ENCODE results near the gene STK32B. TPM values are rescaled to one million over a fixed set of nuclear protein-coding genes. Genes with fewer than 3 reads are reported as not detected.

The STK32B gene
- total and polyA plus RNA-seq, 2 donors (not counting 3 experiments of a cell fraction or from before 2014, with no cell fraction given) = 5.6 to 7.8 TPM

GRCh38 chr4:5451243-5451642 is 400.0 kb downstream of the STK32B start:
- DNase-seq (ENCODE audit: low read depth, low spot score) = no peak
- Histone ChIP-seq H3K9me3 (replicated peaks; ENCODE audit: control insufficient read depth, insufficient read depth, low read length) (no peaks in the 10 kb centered on the region), H3K36me3 (ENCODE audit: control insufficient read depth in 2 of 2, extremely low read depth in 1 of 2, insufficient read depth in 2 of 2, low read length in 2 of 2) (no peaks in the 10 kb centered on the region), H2AFZ (ENCODE audit: low read depth, low read length) (no peak overlapping the region), H4K20me1 (replicated peaks; ENCODE audit: control insufficient read depth, extremely low read depth, insufficient read depth, low read length) (no peaks in the 10 kb centered on the region), H3K4me2 (ENCODE audit: insufficient read depth, low read length) (no peak overlapping the region), H3K9ac (replicated peaks; ENCODE audit: extremely low read depth, insufficient read depth, low read length) (no peak overlapping the region), H3K27me3 (ENCODE audit: control insufficient read depth in 2 of 2, insufficient read depth in 2 of 2, low read length in 2 of 2) (no peaks in the 10 kb centered on the region), H3K4me1 (ENCODE audit: control insufficient read depth, extremely low read depth, insufficient read depth, low read length) (no peaks in the 10 kb centered on the region), H3K9me1 (replicated peaks; ENCODE audit: control insufficient read depth, extremely low read depth, insufficient read depth, low read length) (no peaks in the 10 kb centered on the region), H3K79me2 (ENCODE audit: control insufficient read depth, insufficient read depth, low read length) (no peaks in the 10 kb centered on the region), H3K4me3 (replicated peaks in 1 of 3; ENCODE audit: insufficient read depth in 1 of 3, low read depth in 1 of 3, low read length in 3 of 3) (no peak overlapping the region), H3K27ac (ENCODE audit: insufficient read depth, low read depth, low read length) (no peak overlapping the region)
- TF ChIP-seq, protein P1, sequence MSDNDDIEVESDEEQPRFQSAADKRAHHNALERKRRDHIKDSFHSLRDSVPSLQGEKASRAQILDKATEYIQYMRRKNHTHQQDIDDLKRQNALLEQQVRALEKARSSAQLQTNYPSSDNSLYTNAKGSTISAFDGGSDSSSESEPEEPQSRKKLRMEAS (IDR thresholded peaks at IDR 0.05; ENCODE audit: insufficient read depth, insufficient read length) = no peak
- TF ChIP-seq JUN (IDR thresholded peaks at IDR 0.05; ENCODE audit: borderline replicate concordance, insufficient read depth, insufficient read length, low read depth) (no peak), EZH2 (IDR thresholded peaks at IDR 0.05; ENCODE audit: borderline replicate concordance, low read depth, low read length, severe bottlenecking) (no peak), POLR2AphosphoS5 (IDR thresholded peaks at IDR 0.05; ENCODE audit: insufficient read depth, low read depth, low read length) (no peak), FOS (IDR thresholded peaks at IDR 0.05; ENCODE audit: borderline replicate concordance, insufficient read depth, low read length) (no peak), MYC (IDR thresholded peaks at IDR 0.05; ENCODE audit: low read depth, low read length) (no peak)
- TF ChIP-seq, protein P2, sequence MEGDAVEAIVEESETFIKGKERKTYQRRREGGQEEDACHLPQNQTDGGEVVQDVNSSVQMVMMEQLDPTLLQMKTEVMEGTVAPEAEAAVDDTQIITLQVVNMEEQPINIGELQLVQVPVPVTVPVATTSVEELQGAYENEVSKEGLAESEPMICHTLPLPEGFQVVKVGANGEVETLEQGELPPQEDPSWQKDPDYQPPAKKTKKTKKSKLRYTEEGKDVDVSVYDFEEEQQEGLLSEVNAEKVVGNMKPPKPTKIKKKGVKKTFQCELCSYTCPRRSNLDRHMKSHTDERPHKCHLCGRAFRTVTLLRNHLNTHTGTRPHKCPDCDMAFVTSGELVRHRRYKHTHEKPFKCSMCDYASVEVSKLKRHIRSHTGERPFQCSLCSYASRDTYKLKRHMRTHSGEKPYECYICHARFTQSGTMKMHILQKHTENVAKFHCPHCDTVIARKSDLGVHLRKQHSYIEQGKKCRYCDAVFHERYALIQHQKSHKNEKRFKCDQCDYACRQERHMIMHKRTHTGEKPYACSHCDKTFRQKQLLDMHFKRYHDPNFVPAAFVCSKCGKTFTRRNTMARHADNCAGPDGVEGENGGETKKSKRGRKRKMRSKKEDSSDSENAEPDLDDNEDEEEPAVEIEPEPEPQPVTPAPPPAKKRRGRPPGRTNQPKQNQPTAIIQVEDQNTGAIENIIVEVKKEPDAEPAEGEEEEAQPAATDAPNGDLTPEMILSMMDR (IDR thresholded peaks at IDR 0.05; ENCODE audit: extremely low read depth in 1 of 2, insufficient read depth in 1 of 2, low read depth in 1 of 2, low read length in 2 of 2) = no peak
- ChIA-PET POLR2A (no interaction called here), CTCF (no interaction called here)
- no TSS peak for BruUV-seq (replicated peaks)
- intact Hi-C loops (cut with micrococcal nuclease) = no loop called here
- no peak for FAIRE-seq
- dilution Hi-C loops (cut with MboI; ENCODE audit: extremely low pct_ligation_motif_present, low sequenced_read_pairs) = no loop called here

Data from endothelial cell of umbilical vein (primary cell).